ENCODE data around the gene RNPEPL1.
"Not testable (repeated sequence)": the region's sequence is repeated elsewhere in the genome, so short reads cannot be mapped to it uniquely, and the experiment has no call there.

The RNPEPL1 gene

GRCh38 chr2:240539101-240539500, 29.2 kb upstream of the RNPEPL1 start:
- DNase-seq (ENCODE audit: low read depth) = not testable (repeated sequence)

DNA sequence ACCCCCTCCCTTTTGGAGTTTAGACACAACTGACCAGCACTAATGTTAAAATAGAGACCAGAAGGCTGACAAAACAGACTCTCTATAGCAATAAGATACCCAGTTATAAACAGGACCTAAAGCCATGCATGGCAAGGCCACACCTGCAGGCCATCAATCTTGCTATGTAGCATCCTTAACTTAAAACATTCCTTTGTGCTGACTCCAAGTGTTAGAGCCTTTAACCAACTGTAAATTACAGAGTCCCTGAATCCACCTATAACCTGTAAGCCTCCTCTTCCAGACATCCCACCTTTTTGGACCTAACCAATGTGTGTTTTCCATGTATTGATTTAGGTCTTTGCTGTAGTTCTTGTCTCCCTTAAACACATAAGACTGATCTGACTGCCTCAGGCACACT, 28.4 kb upstream of the RNPEPL1 start:
- DNase-seq (ENCODE audit: low read depth) = no peak

GRCh38 chr2:240551288-240551687, 17.0 kb upstream of the RNPEPL1 start:
- no peak for DNase-seq (ENCODE audit: low read depth)

- no peak for DNase-seq (ENCODE audit: low read depth)
Observed at GRCh38 chr2:240551811-240552210, 16.5 kb upstream of the RNPEPL1 start.

GRCh38 chr2:240553956-240554480, 14.3 kb upstream of the RNPEPL1 start:
- no peak for DNase-seq (ENCODE audit: low read depth)

GRCh38 chr2:240554767-240555493, 13.4 kb upstream of the RNPEPL1 start:
- no peak for DNase-seq (ENCODE audit: low read depth)

DNA sequence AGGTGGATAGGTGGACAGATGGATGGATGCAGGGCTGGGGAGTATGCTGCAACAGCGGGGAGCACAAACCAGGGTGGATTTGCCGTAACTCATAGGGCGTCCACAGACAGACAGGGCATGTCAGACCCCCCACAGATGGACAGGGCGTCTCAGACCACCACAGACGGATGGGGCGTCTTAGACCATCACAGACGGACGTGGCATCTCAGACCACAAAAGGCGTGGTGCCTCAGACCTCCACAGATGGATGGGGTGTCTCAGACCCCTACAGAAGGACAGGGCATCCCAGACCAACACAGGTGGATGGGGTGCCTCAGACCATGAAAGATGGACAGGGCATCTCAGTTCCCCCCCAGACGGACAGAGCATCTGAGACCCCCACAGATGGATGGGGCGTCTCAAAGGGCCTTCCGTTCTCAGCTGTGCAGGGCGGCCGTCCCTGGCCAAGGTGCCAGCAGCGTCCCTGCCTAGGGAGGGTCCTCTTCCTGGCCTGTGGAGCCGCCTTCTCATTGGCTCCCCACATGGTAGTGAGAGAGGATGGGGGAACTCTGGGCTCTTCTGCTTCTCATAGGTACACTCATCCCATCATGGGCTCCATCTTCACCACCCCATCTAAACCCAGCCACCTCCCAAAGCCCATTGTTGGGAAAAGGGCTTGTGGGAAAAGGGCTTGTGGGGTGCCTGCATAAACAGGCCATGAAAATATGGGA, 12.6 kb upstream of the RNPEPL1 start:
- DNase-seq (ENCODE audit: low read depth) = no peak

DNA sequence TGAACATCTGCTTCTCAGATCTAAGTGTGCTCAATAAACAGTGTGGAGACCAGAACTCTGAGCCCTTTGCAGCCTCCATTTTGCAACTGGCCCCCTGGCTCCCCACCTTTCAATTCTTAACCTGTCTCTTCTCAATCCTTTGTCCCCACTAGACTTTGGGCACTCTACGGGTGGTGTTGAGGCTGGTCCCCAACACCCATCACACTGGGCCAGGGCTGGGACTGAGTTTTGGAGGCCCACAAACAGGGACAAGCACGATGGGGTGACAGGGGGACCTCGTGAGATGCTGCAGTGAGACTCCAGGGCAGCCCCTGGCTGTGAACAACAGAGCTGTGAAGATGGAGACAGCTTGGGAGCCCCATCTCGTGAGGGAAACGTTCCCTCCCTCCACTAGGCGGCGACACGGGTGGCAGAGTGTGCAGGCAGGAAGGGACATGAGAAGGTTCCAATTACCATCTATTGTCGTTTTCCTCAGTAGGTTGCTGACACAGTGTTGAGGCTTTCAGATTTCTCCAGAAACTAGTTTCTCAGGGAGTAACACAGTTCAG, 11.7 kb upstream of the RNPEPL1 start:
- DNase-seq (ENCODE audit: low read depth) = peak; percentile 55

- DNase-seq (ENCODE audit: low read depth) = no peak
Observed at GRCh38 chr2:240557101-240557751, 11.1 kb upstream of the RNPEPL1 start.

DNA sequence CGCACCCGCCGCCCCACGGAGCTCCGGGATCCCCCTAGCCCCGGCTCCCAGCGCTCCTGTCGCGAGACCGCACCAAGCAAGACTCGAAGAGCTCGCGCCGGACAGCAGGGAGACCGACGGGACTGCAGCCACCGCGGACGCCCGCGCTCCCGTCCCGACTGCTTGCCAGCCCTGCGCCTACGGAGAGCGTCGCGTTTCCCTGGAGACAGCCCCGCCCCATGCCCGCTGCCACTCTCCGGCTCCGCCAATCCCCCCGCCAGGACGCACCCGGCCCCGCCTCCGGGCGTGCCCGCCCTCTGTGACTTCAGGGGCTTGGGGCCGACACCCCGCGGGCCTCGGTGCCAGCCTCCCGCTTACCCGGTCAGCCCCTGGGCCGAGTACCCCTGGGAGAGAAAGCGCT, 10.5 kb upstream of the RNPEPL1 start, which contains the start of gene ANKMY1:
Gene ANKMY1, minus strand, starts transcription at position 181 of the 400 bp plus-strand sequence. CDS start 653 bp downstream, outside the sequence.
- DNase-seq (ENCODE audit: low read depth) = peak; percentile 66

DNA sequence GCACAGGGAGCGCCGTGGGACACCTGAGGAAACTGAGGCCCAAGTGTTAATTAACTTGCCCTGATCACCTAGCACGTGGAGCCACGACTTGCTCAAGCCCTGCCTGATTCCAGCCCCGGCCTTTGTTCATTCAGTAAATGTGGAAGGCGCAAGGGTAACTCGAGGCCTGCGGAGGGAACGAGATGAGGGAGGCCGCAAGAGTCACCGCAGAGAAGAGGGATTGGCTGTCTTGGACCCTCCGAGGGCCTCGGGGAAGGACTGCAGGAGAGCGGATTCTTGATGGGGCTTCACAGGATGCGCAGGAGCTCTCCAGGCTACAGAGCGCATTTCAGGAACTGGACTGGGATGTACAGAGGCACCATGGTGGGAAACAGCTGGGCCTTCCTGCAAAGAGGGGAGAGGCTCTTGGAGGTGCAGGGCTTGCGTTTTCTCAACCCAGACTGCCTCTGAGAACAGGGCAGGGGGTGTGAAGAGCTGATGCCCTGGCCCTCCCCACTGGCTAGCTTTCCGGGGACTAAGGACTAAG, 10.0 kb upstream of the RNPEPL1 start:
- no peak for DNase-seq (ENCODE audit: low read depth)

DNA sequence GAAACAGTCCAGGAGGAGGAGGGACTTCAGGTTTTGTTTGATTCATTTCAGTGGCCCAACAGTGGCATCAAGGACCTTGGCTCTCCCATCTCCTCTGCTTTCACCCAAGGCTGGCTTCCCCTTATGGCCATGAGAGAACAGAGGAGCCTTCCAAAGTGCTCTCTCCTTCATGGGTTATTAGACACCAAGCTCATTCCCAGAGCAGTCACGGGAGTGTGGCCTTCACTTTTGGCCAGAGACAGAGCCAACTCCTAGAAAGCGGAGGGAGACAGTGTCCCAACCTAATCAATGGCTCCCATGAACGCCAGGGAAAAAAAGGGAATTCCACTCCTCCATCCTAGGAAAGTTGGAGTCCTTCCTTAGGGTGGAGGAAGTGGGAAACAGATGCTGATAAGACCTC, 9.0 kb upstream of the RNPEPL1 start:
- no peak for DNase-seq (ENCODE audit: low read depth)

DNA sequence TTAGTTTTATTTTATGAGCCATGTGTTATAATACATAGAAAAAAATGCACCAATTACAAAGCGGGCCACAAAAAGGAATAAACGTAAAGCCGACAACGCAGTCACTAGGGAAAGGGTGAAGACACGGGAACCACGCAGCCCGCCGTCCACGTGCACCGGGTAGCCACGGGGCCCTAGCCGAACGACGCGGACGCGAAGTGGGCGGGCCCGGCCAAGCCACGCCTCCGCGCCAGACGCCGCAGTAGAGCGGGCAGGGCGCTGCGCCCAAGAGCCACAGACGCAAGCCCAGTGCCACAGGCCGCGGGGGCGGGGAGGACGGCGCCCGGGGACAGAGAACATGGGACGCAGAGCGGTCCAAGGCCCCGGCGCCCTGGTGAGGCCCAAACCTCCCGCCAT, 8.2 kb upstream of the RNPEPL1 start, which contains the start of gene DUSP28:
Gene DUSP28, plus strand, starts transcription at position 274 of the 396 bp plus-strand sequence. CDS start 328 bp downstream, outside the sequence.
- DNase-seq (ENCODE audit: low read depth) = peak; percentile 86

- DNase-seq (ENCODE audit: low read depth) = peak; percentile 99
Observed at GRCh38 chr2:240560480-240561324, 7.6 kb upstream of the RNPEPL1 start.

GRCh38 chr2:240561325-240561971, 6.8 kb upstream of the RNPEPL1 start:
- DNase-seq (ENCODE audit: low read depth) = no peak

DNA sequence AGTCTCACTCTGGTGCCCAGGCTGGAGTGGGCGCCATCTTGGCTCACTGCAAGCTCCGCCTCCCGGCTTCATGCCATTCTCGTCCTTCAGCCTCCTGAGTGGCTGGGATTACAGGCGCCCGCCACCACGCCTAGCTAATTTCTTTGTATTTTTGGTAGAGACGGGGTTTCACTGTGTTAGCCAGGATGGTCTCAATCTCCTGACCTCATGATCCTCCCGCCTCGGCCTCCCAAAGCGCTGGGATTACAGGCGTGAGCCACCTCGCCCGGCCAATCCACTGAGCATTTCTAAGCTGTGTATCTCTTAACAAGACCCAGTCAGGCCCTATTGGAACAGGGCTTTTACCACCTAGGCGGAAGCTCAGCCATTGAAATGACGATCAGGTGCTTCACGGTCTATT, 5.1 kb upstream of the RNPEPL1 start:
- not testable (repeated sequence) for DNase-seq (ENCODE audit: low read depth)

GRCh38 chr2:240563951-240564560, 4.2 kb upstream of the RNPEPL1 start:
- DNase-seq (ENCODE audit: low read depth) = no peak

- DNase-seq (ENCODE audit: low read depth) = no peak
Observed at GRCh38 chr2:240564561-240565332, 3.5 kb upstream of the RNPEPL1 start.

All from stimulated activated CD8-positive, alpha-beta memory T cell treated with anti-CD3 and anti-CD28 coated beads, Interleukin-4, amount 100 ng/mL, for 24 hours (primary cell).